Neural cell (in vitro differentiated cells): Measurements from ENCODE around the gene DHFR2. TPM values are rescaled to one million over a fixed set of nuclear protein-coding genes. Genes with fewer than 3 reads are reported as not detected.

Experiments
- H2AFZ ChIP-seq: fragments of 200-600, 300-800 bp; sonication (generic), shearing (Covaris generic); 2 replicates; pipeline ENCODE4 v1.6.0; 2014; ENCODE audit warnings: low read depth, mild to moderate bottlenecking, antibody characterized with exemption, low read length, moderate library complexity
- H3F3A ChIP-seq: fragments of 200-600 bp; shearing (Covaris generic); 2 replicates; pipeline ENCODE4 v1.6.1; 2016; ENCODE audit warnings: mild to moderate bottlenecking, moderate library complexity, mixed read lengths, antibody characterized with exemption, low read length; ENCODE audit not compliant: insufficient read depth, poor library complexity, severe bottlenecking
- H3K27ac ChIP-seq: fragments of 200-600, 300-800 bp; sonication (generic), shearing (Covaris generic); 2 replicates; pipeline ENCODE4 v1.5.1; 2014; ENCODE audit warnings: mild to moderate bottlenecking, low read length, moderate library complexity
- H3K27me3 ChIP-seq: fragments of 300-800, 200-600 bp; sonication (generic), shearing (Covaris generic); 2 replicates; pipeline ENCODE4 v1.6.0; 2014; ENCODE audit warnings: mild to moderate bottlenecking, low read depth, low read length, moderate library complexity; ENCODE audit not compliant: insufficient read depth
- H3K36me3 ChIP-seq: fragments of 300-800, 200-600 bp; sonication (generic), shearing (Covaris generic); 2 replicates; pipeline ENCODE4 v1.5.1; 2014; ENCODE audit warnings: mild to moderate bottlenecking, antibody characterized with exemption, low read length, moderate library complexity; ENCODE audit not compliant: insufficient read depth
- H3K4me2 ChIP-seq: fragments of 300-800, 200-600 bp; sonication (generic), shearing (Covaris generic); 2 replicates; pipeline ENCODE4 v1.6.0; 2014; ENCODE audit warnings: mild to moderate bottlenecking, low read length
- H3K4me3 ChIP-seq: fragments of 300-800, 200-600 bp; sonication (generic), shearing (Covaris generic); 2 replicates; pipeline ENCODE4 v1.5.1; 2014; ENCODE audit warnings: mild to moderate bottlenecking, low read length, moderate library complexity
- H3K79me2 ChIP-seq: fragments of 200-600 bp; shearing (Covaris generic); replicated peaks from 2 replicates; pipeline ENCODE4 v1.6.0; 2014; ENCODE audit warnings: mild to moderate bottlenecking, low read length, moderate library complexity; ENCODE audit not compliant: insufficient read depth
- H3K9ac ChIP-seq: fragments of 300-800, 200-600 bp; sonication (generic), shearing (Covaris generic); 2 replicates; pipeline ENCODE4 v1.6.1; 2016; ENCODE audit warnings: mild to moderate bottlenecking, low read length, mixed read lengths
- H3K9me2 ChIP-seq: fragments of 200-600 bp; shearing (Covaris generic); 2 replicates; pipeline ENCODE4 v1.6.1; 2016; ENCODE audit warnings: mild to moderate bottlenecking, low read length, mixed read lengths; ENCODE audit not compliant: insufficient read depth
- H3K9me3 ChIP-seq: fragments of 200-600, 300-800 bp; sonication (generic), shearing (Covaris generic); 2 replicates; pipeline ENCODE4 v1.6.1; 2016; ENCODE audit warnings: mild to moderate bottlenecking, mixed run types, low read length, moderate library complexity, mixed read lengths
- H4K20me1 ChIP-seq: fragments of 200-600 bp; shearing (Covaris generic); 2 replicates; pipeline ENCODE4 v1.6.1; 2016; ENCODE audit warnings: mild to moderate bottlenecking, mixed run types; ENCODE audit not compliant: insufficient read depth
- CTCF ChIP-seq: fragments of 450-650 bp; IDR thresholded peaks from 2 replicates; pipeline ENCODE4 v1.5.1; 2014; ENCODE audit warnings: antibody characterized with exemption, mild to moderate bottlenecking, moderate library complexity; ENCODE audit not compliant: poor library complexity, severe bottlenecking
- EP300 ChIP-seq: fragments of 450-650 bp; conservative IDR thresholded peaks from 2 replicates; pipeline ENCODE4 v1.6.1; 2014; ENCODE audit warnings: antibody characterized with exemption, mild to moderate bottlenecking, moderate library complexity; ENCODE audit not compliant: poor library complexity, severe bottlenecking
- EZH2 ChIP-seq: fragments of 200-600, 300-800 bp; shearing (Covaris generic), sonication (generic); IDR thresholded peaks from 2 replicates; pipeline ENCODE4 v1.6.1; 2014; ENCODE audit warnings: antibody characterized with exemption, low read length, borderline replicate concordance, mild to moderate bottlenecking; ENCODE audit not compliant: insufficient read depth, poor library complexity, severe bottlenecking
- MXI1 ChIP-seq: fragments of 450-650 bp; conservative IDR thresholded peaks from 2 replicates; pipeline ENCODE4 v1.6.1; 2014; ENCODE audit warnings: antibody characterized with exemption, mild to moderate bottlenecking; ENCODE audit not compliant: poor library complexity, severe bottlenecking
- POLR2AphosphoS5 ChIP-seq: IDR thresholded peaks from 2 replicates; pipeline ENCODE4 v1.6.1; 2012
- RAD21 ChIP-seq: fragments of 450-650 bp; conservative IDR thresholded peaks from 2 replicates; pipeline ENCODE4 v1.6.1; 2014; ENCODE audit warnings: antibody characterized with exemption, mild to moderate bottlenecking, moderate library complexity
- REST ChIP-seq: IDR thresholded peaks from 2 replicates; pipeline ENCODE4 v1.6.1; 2012; ENCODE audit warnings: borderline replicate concordance
- SMC3 ChIP-seq: fragments of 450-650 bp; conservative IDR thresholded peaks from 2 replicates; pipeline ENCODE4 v1.6.1; 2014; ENCODE audit warnings: antibody characterized with exemption, mild to moderate bottlenecking, moderate library complexity; ENCODE audit not compliant: poor library complexity
- TAF1 ChIP-seq: IDR thresholded peaks from 2 replicates; pipeline ENCODE4 v1.6.1; 2012; ENCODE audit warnings: low read depth
- polyA plus RNA-seq: library from polyadenylated mRNA; depleted of rRNA; stranded (reverse); fragments of >200 nt; gene quantifications from 2 replicates; pipeline ENCODE4 v1.2.3, GENCODE V29; 2014

DHFR2 gene
- polyA plus RNA-seq, 1 donor from 2014 or later, result 5.6 TPM

GRCh38 chr3:94061297-94061696, 1.4 kb downstream of the DHFR2 start:
- H3K27me3 ChIP-seq, result no peaks in the 10 kb centered on the region
- no peak for TF ChIP-seq EP300
- no peak for TF ChIP-seq MXI1
- TF ChIP-seq CTCF, result no peak
- TF ChIP-seq REST, result no peak
- TF ChIP-seq SMC3, result no peak
- TF ChIP-seq EZH2, result no peak
- TF ChIP-seq POLR2AphosphoS5, result no peak
- no peak for TF ChIP-seq RAD21
- TF ChIP-seq TAF1, result no peak
- H3K4me2 ChIP-seq, result no peak overlapping the region
- no peak overlapping the region for H2AFZ ChIP-seq
- peaks cover 28% of the 10 kb centered on the region for H3K79me2 ChIP-seq
- no peak overlapping the region for H3K27ac ChIP-seq
- no peak overlapping the region for H3K4me3 ChIP-seq
- H3F3A ChIP-seq, result no peaks in the 10 kb centered on the region
- H3K9ac ChIP-seq, result no peak overlapping the region
- no peaks in the 10 kb centered on the region for H3K9me3 ChIP-seq
- no peaks in the 10 kb centered on the region for H3K36me3 ChIP-seq
- no peaks in the 10 kb centered on the region for H3K9me2 ChIP-seq
- no peaks in the 10 kb centered on the region for H4K20me1 ChIP-seq

- H3K36me3 ChIP-seq, result no peaks in the 10 kb centered on the region
- no peaks in the 10 kb centered on the region for H3K79me2 ChIP-seq
- no peaks in the 10 kb centered on the region for H3F3A ChIP-seq
- TF ChIP-seq REST, result no peak
- no peak for TF ChIP-seq CTCF
- TF ChIP-seq TAF1, result no peak
- TF ChIP-seq MXI1, result no peak
- no peak for TF ChIP-seq RAD21
- TF ChIP-seq SMC3, result no peak
- no peak for TF ChIP-seq EP300
- no peak for TF ChIP-seq EZH2
- TF ChIP-seq POLR2AphosphoS5, result no peak
- H4K20me1 ChIP-seq, result no peaks in the 10 kb centered on the region
- no peak overlapping the region for H3K27ac ChIP-seq
- H3K4me2 ChIP-seq, result no peak overlapping the region
- H3K27me3 ChIP-seq, result no peaks in the 10 kb centered on the region
- no peaks in the 10 kb centered on the region for H3K9me2 ChIP-seq
- no peak overlapping the region for H3K4me3 ChIP-seq
- no peak overlapping the region for H3K9ac ChIP-seq
- no peaks in the 10 kb centered on the region for H3K9me3 ChIP-seq
- H2AFZ ChIP-seq, result no peak overlapping the region
Observed at GRCh38 chr3:94050546-94050945, 12.2 kb downstream of the DHFR2 start.
